Progenitor cell of endocrine pancreas (in vitro differentiated cells): ENCODE results near the gene COPB2. TPM values are rescaled to one million over a fixed set of nuclear protein-coding genes. Genes with fewer than 3 reads are reported as not detected.
A peak's percentile ranks its signal among the peaks of the same experiment; 100 is the strongest.

Experiments
- DNase-seq: peaks from one replicate; pipeline ENCODE4 v3.0.0; 2021; ENCODE audit warnings: low spot score; ENCODE audit not compliant: unreplicated experiment
- H3K27ac Mint-ChIP-seq: 2 replicates; pipeline ENCODE4 v1.8.0; 2021; ENCODE audit warnings: mild to moderate bottlenecking, moderate library complexity, mixed read lengths
- H3K27me3 Mint-ChIP-seq: 2 replicates; pipeline ENCODE4 v1.8.0; 2021; ENCODE audit warnings: mixed read lengths
- H3K36me3 Mint-ChIP-seq: 2 replicates; pipeline ENCODE4 v1.8.0; 2022; ENCODE audit warnings: mixed read lengths; ENCODE audit not compliant: insufficient read depth
- H3K4me1 Mint-ChIP-seq: 2 replicates; pipeline ENCODE4 v1.8.0; 2021; ENCODE audit warnings: low read depth, mixed read lengths
- H3K4me3 Mint-ChIP-seq: 2 replicates; pipeline ENCODE4 v1.8.0; 2021; ENCODE audit warnings: low read depth, mild to moderate bottlenecking, moderate library complexity, mixed read lengths
- H3K9me3 Mint-ChIP-seq: 2 replicates; pipeline ENCODE4 v1.8.0; 2021; ENCODE audit warnings: low read depth, mixed read lengths
- total RNA-seq: library from RNA; stranded (reverse); gene quantifications from 2 replicates; pipeline ENCODE4 v1.2.1, GENCODE V29; 2021
- TF ChIP-seq, protein P1 (sequence below): fragments of 200-600 bp; sonication (generic); IDR thresholded peaks from one replicate; pipeline ENCODE4 v1.5.0; 2021; ENCODE audit warnings: antibody characterized with exemption, mild to moderate bottlenecking; ENCODE audit not compliant: unreplicated experiment

Gene COPB2
- total RNA-seq, 1 donor from 2014 or later, result 113 TPM

DNA sequence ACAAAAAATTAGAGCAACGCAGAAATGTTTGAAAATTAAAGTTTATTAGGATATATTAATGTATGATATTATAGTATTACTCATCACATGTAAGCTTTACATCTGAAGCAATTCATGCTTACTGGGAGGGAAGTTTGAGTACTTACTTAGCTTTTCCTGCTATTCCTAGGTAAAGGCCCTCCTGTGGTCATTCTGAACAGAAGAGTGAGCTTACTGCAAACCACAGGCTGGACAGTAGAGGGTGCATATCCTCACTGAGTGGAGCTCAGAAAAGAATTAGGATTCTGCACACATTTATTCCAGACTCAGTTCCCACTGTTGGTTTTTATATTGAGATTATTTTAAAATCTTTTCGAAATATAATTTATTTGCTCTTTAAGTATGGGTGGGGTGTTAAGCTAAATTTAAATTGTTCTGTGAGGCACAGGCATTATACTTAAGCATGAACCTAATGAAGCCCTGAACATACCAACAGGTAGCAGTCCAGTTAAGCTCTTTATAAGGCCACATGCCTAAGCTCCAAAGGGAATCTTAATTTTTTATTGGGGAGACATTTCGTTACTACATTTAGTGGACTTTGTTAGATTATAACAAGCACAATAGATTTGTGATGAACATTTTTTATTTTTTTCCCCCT is 35.4 kb downstream of the COPB2 start:
- H3K4me3 Mint-ChIP-seq, result no peak overlapping the region
- H3K36me3 Mint-ChIP-seq, result peaks cover 29% of the 10 kb centered on the region
- TF ChIP-seq, protein P1, sequence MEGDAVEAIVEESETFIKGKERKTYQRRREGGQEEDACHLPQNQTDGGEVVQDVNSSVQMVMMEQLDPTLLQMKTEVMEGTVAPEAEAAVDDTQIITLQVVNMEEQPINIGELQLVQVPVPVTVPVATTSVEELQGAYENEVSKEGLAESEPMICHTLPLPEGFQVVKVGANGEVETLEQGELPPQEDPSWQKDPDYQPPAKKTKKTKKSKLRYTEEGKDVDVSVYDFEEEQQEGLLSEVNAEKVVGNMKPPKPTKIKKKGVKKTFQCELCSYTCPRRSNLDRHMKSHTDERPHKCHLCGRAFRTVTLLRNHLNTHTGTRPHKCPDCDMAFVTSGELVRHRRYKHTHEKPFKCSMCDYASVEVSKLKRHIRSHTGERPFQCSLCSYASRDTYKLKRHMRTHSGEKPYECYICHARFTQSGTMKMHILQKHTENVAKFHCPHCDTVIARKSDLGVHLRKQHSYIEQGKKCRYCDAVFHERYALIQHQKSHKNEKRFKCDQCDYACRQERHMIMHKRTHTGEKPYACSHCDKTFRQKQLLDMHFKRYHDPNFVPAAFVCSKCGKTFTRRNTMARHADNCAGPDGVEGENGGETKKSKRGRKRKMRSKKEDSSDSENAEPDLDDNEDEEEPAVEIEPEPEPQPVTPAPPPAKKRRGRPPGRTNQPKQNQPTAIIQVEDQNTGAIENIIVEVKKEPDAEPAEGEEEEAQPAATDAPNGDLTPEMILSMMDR, result peak; percentile 68
- no peak for DNase-seq
- H3K9me3 Mint-ChIP-seq, result no peaks in the 10 kb centered on the region
- no peak overlapping the region for H3K27ac Mint-ChIP-seq
- H3K4me1 Mint-ChIP-seq, result no peaks in the 10 kb centered on the region
- no peaks in the 10 kb centered on the region for H3K27me3 Mint-ChIP-seq

DNA sequence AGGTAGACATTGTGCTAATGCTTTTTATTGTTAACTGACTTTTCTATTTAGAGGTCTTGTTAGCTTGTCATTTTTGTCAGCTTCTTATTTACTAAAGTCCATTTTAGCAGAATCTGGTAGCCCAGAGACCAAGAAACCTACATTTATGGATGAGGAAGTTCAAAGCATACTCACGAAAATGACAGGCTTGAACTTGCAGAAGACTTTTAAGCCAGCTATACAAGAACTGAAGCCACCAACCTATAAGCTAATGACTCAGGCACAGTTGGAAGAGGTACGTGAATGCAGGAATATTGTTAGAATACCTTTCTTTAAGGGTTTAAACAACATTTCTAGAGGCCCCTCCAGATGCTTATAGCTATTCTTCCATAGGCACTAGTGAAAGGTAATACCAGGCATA is 42.7 kb downstream of the COPB2 start:
- peaks cover 7% of the 10 kb centered on the region for H3K27me3 Mint-ChIP-seq
- peaks cover 5% of the 10 kb centered on the region for H3K9me3 Mint-ChIP-seq
- H3K4me1 Mint-ChIP-seq, result no peaks in the 10 kb centered on the region
- peaks cover 17% of the 10 kb centered on the region for H3K36me3 Mint-ChIP-seq
- TF ChIP-seq, protein P1, result no peak
- H3K27ac Mint-ChIP-seq, result no peak overlapping the region
- no peak for DNase-seq
- no peak overlapping the region for H3K4me3 Mint-ChIP-seq

DNA sequence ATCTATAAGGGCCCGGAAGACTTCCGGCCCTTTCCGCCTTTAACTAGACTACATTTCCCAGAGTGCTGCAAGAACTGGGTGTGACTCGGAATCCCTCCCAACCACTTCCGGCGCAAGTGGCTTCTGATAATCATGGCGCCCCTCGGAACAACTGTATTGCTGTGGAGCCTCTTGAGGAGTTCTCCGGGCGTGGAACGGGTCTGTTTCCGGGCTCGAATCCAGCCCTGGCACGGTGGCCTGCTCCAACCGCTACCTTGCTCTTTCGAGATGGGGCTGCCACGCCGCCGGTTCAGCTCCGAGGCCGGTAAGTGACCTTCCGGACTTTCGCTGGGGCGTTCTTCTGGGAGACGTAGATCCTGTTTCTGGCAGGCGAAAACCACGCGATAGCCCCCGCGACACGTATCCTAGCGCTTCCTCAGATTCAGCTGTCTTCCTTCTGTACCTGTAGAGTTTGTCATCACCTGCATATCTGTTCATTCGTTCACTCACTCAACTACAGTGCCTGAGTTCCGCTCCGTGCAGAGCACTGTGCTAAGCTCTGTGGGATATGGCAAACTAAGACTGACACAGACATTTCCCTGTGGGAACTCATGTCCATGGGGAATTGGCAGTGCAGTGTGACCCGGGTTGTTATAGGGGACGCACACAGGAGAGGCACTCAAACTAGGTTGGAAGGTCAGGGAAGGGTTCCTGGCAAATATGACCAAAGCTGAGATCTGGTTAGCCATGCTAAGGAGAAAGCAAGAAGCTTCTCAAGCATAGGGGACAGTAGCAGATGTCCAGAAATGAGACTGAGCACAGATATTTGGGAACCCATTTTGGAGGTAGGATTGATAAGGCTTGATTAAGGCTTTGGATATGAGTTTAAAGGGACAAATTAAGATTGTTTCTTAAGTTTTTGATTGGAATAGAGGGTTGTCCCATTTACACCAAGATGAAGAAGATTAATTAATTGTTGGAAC is 45.3 kb downstream of the COPB2 start, which contains the start of gene MRPS22:
Gene MRPS22, plus strand, starts transcription at position 126 of the 962 bp plus-strand sequence. Its CDS starts 7 bp downstream, at position 133.
- peak; percentile 50 for DNase-seq
- Mint-ChIP-seq H3K36me3 (peaks cover 5% of the 10 kb centered on the region), H3K4me1 (no peaks in the 10 kb centered on the region), H3K27me3 (peaks cover 33% of the 10 kb centered on the region), H3K4me3 (no peak within 1 kb of the TSS), H3K27ac (no peak within 1 kb of the TSS), H3K9me3 (peaks cover 5% of the 10 kb centered on the region)
- TF ChIP-seq, protein P1, result no peak

DNA sequence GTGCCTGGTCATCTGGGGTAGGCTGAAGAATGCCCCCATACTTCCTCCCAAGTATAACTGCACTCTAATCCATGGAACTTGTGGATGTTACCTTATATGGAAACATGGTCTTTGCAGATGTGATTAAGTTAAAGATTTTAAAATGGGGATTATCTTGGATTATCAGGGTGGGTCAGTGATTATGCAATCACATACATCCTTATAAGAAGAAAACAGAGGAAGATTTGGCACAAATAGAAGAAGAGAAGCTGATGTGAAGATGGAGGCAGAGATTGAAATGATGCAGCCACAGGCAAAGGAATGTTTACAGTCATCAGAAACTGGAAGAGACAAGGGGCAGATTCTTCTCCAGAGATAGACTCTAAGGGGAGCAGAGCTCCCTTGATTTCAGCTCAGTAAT is 47.4 kb downstream of the COPB2 start:
- Mint-ChIP-seq H3K27me3 (peaks cover 53% of the 10 kb centered on the region), H3K9me3 (peaks cover 5% of the 10 kb centered on the region)
- TF ChIP-seq, protein P1, result no peak

DNA sequence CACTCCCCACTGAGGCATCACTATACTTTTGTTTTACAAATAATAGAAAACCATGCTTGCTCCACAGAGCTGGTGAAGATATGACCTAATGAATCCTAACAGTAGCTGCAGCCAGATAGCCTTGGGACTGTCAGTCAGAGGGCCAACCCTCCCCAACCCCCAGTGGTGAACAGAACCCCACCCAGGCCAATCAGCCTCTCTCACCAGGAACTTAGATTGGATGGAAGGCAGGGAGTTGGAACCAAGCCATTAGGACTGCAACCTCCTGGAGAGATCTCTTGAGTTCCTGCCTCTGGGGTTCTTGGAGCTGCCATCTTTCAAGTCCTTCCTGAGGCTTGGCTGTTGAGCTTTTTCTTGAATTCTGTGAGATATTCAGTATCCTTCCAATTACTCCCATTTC is 48.7 kb downstream of the COPB2 start:
- no peak overlapping the region for H3K27ac Mint-ChIP-seq
- TF ChIP-seq, protein P1, result no peak
- H3K27me3 Mint-ChIP-seq, result peaks cover 57% of the 10 kb centered on the region
- H3K9me3 Mint-ChIP-seq, result peaks cover 5% of the 10 kb centered on the region
- DNase-seq, result no peak
- H3K4me1 Mint-ChIP-seq, result no peaks in the 10 kb centered on the region
- H3K36me3 Mint-ChIP-seq, result peaks cover 3% of the 10 kb centered on the region
- no peak overlapping the region for H3K4me3 Mint-ChIP-seq

More for the DNA sequence above, 47.4 kb downstream of the COPB2 start:
- H3K4me3 Mint-ChIP-seq, result no peak overlapping the region
- H3K27ac Mint-ChIP-seq, result no peak overlapping the region
- H3K36me3 Mint-ChIP-seq, result peaks cover 3% of the 10 kb centered on the region
- DNase-seq, result no peak
- H3K4me1 Mint-ChIP-seq, result no peaks in the 10 kb centered on the region
